Activated CD8-positive, alpha-beta memory T cell treated with anti-CD3 and anti-CD28 coated beads, Interleukin-2, amount 50 U/mL, for 1 hour (primary cell): ENCODE measurements around the gene CCT4.
A peak's percentile ranks its signal among the peaks of the same experiment; 100 is the strongest.
"Not testable (repeated sequence)": the region's sequence is repeated elsewhere in the genome, so short reads cannot be mapped to it uniquely, and the experiment has no call there.

Source experiments
- DNase-seq: peaks from one replicate; pipeline ENCODE4 v3.0.0-alpha.2; 2020; ENCODE audit errors: extremely low read depth

Gene CCT4

GRCh38 chr2:61879351-61879750 lies 9.1 kb downstream of the CCT4 start:
- not testable (repeated sequence) for DNase-seq

- DNase-seq: no peak
These were observed 9.7 kb downstream of the CCT4 start for GRCh38 chr2:61878761-61879160.

- no peak for DNase-seq
These were observed 10.7 kb downstream of the CCT4 start for GRCh38 chr2:61877571-61878245.

GRCh38 chr2:61876400-61876799 lies 12.1 kb downstream of the CCT4 start:
- DNase-seq: no peak

GRCh38 chr2:61866482-61867089 lies 21.9 kb downstream of the CCT4 start:
- DNase-seq: not testable (repeated sequence)

GRCh38 chr2:61862085-61862484 lies 26.4 kb downstream of the CCT4 start:
- DNase-seq: no peak

- no peak for DNase-seq
These were observed 31.2 kb downstream of the CCT4 start for GRCh38 chr2:61857224-61857623.

GRCh38 chr2:61855318-61855613 lies 33.2 kb downstream of the CCT4 start:
- no peak for DNase-seq

- peak; percentile 88 for DNase-seq
These were observed 33.7 kb downstream of the CCT4 start for GRCh38 chr2:61854564-61855317.

- DNase-seq: peak; percentile 40
These were observed 34.5 kb downstream of the CCT4 start, which contains the start of gene FAM161A for GRCh38 chr2:61853847-61854563. Gene FAM161A (minus strand): TSS chr2:61854060. CDS start chr2:61854041, 19 bp downstream.

- no peak for DNase-seq
These were observed 35.2 kb downstream of the CCT4 start for GRCh38 chr2:61853086-61853846.

GRCh38 chr2:61851270-61851669 lies 37.2 kb downstream of the CCT4 start:
- DNase-seq: not testable (repeated sequence)

GRCh38 chr2:61845320-61845719 lies 43.1 kb downstream of the CCT4 start:
- DNase-seq: no peak

GRCh38 chr2:61841286-61841685 lies 47.2 kb downstream of the CCT4 start:
- no peak for DNase-seq

GRCh38 chr2:61834893-61835292 lies 53.6 kb downstream of the CCT4 start:
- no peak for DNase-seq

- DNase-seq: no peak
These were observed 54.5 kb downstream of the CCT4 start for GRCh38 chr2:61833971-61834370.

- no peak for DNase-seq
These were observed 56.1 kb downstream of the CCT4 start for GRCh38 chr2:61832183-61832841.

- DNase-seq: no peak
These were observed 66.2 kb downstream of the CCT4 start for GRCh38 chr2:61822255-61822654.
